HCT116 (cell line): ENCODE data around the gene FLT4. TPM values are rescaled to one million over a fixed set of nuclear protein-coding genes. Genes with fewer than 3 reads are reported as not detected.

Source experiments
- ATAC-seq: fragments of 200-7000 bp; cut with Tn5 transposase; 2 replicates; pipeline ENCODE4 v1.9.1; 2020; ENCODE audit warnings: mild to moderate bottlenecking, moderate library complexity
- BruUV-seq: library from RNA; stranded (reverse); fragments of 400-500 nt; replicated peaks from 2 replicates; lab custom pipeline; 2021; lab: Mats Ljungman, UMichigan
- CTCF ChIA-PET: fragments of 300-600 bp; sonication (Branson Sonifier 250); formaldehyde crosslinking; loops from one replicate; lab custom pipeline; 2021; ENCODE audit warnings: antibody characterized with exemption; lab: Charles Lee
- POLR2A ChIA-PET: fragments of 300-600, 350-600 bp; sonication (Branson Sonifier 250); formaldehyde crosslinking; loops from one replicate; lab custom pipeline; 2021; ENCODE audit warnings: antibody characterized with exemption; lab: Charles Lee
- RAD21 ChIA-PET, 2 experiments: fragments of 300-600 bp; sonication (Branson Sonifier 250); formaldehyde crosslinking; loops; one replicate each; lab custom pipeline; 2023; ENCODE audit warnings: low total read pairs in 2 of 2; ENCODE audit not compliant: uncharacterized antibody in 2 of 2, unreplicated experiment in 2 of 2, low non-redundant PET in 1 of 2; lab: Charles Lee
- DNase-seq: peaks from one replicate; pipeline ENCODE4 v3.0.0-alpha.2; 2010; ENCODE audit warnings: low read depth, low spot score
- H2AFZ ChIP-seq: fragments of 200-600 bp; shearing (Covaris generic), sonication (generic); 2 replicates; pipeline ENCODE4 v1.6.1; 2017; ENCODE audit warnings: low read depth, mixed run types, mixed read lengths, antibody characterized with exemption, low read length; ENCODE audit not compliant: poor library complexity, severe bottlenecking
- H3K27ac ChIP-seq: 2 replicates; pipeline ENCODE4 v1.5.1; 2012; ENCODE audit warnings: low read depth, low read length
- H3K27me3 ChIP-seq: fragments of 200-600 bp; sonication (generic); 2 replicates; pipeline ENCODE4 v1.6.1; 2016; ENCODE audit warnings: mixed run types, low read length, mixed read lengths; ENCODE audit not compliant: insufficient read depth
- H3K36me3 ChIP-seq, 2 experiments: fragments of 200-500 bp in 1 of 2; fragments of 200-600 bp in 1 of 2; sonication (Bioruptor generic) in 1 of 2; sonication (generic) in 1 of 2; 2 replicates each; pipeline versions ENCODE4 v1.5.1 to v1.6.1; 2014 to 2016; ENCODE audit warnings: low read length in 2 of 2, inconsistent platforms in 1 of 2, mixed read lengths in 1 of 2, mixed run types in 1 of 2; ENCODE audit not compliant: insufficient read depth in 2 of 2, control insufficient read depth in 1 of 2
- H3K4me1 ChIP-seq, 2 experiments: fragments of 200-600 bp in 1 of 2; sonication (generic) in 1 of 2; 2 replicates each; pipeline versions ENCODE4 v1.5.1 to v1.6.1; 2012 to 2017; ENCODE audit warnings: low read length in 2 of 2, inconsistent platforms in 1 of 2, mild to moderate bottlenecking in 1 of 2, mixed read lengths in 1 of 2, mixed run types in 1 of 2, moderate library complexity in 1 of 2; ENCODE audit not compliant: insufficient read depth in 2 of 2, control insufficient read depth in 1 of 2
- H3K4me2 ChIP-seq: fragments of 200-600 bp; sonication (generic); 2 replicates; pipeline ENCODE4 v1.6.1; 2017; ENCODE audit warnings: mixed run types, low read length, mixed read lengths
- H3K4me3 ChIP-seq, 2 experiments: fragments of 200-600 bp in 1 of 2; sonication (generic) in 1 of 2; replicated peaks in 1 of 2; 2 replicates each; pipeline ENCODE4 v1.5.1; 2011 to 2016; ENCODE audit warnings: low read length in 2 of 2, control low read depth in 1 of 2, low read depth in 1 of 2, mild to moderate bottlenecking in 1 of 2, mixed read lengths in 1 of 2, mixed run types in 1 of 2
- H3K79me2 ChIP-seq: fragments of 200-600 bp; sonication (generic); 2 replicates; pipeline ENCODE4 v1.6.1; 2017; ENCODE audit warnings: mild to moderate bottlenecking, mixed run types, low read length, moderate library complexity, mixed read lengths; ENCODE audit not compliant: insufficient read depth
- H3K9ac ChIP-seq: fragments of 200-600 bp; sonication (generic); 2 replicates; pipeline ENCODE4 v1.6.1; 2016; ENCODE audit warnings: low read length, mixed read lengths
- H3K9me2 ChIP-seq: fragments of 200-600 bp; sonication (generic), shearing (Covaris generic); 2 replicates; pipeline ENCODE4 v1.6.1; 2017; ENCODE audit warnings: mixed run types, mild to moderate bottlenecking, moderate library complexity; ENCODE audit not compliant: insufficient read depth
- H3K9me3 ChIP-seq, 2 experiments: fragments of 200-500 bp in 1 of 2; fragments of 200-600 bp in 1 of 2; sonication (Bioruptor generic) in 1 of 2; sonication (generic) in 1 of 2; 2 replicates each; pipeline ENCODE4 v1.6.1; 2014 to 2017; ENCODE audit warnings: low read length in 2 of 2, mixed read lengths in 2 of 2, inconsistent platforms in 1 of 2, low read depth in 1 of 2, mild to moderate bottlenecking in 1 of 2, mixed run types in 1 of 2, moderate library complexity in 1 of 2; ENCODE audit not compliant: control insufficient read depth in 1 of 2, insufficient read depth in 1 of 2
- H4K20me1 ChIP-seq: fragments of 200-600 bp; sonication (generic), shearing (Covaris generic); 2 replicates; pipeline ENCODE4 v1.6.1; 2017; ENCODE audit warnings: mixed run types, mild to moderate bottlenecking, moderate library complexity; ENCODE audit not compliant: insufficient read depth
- ATF3 ChIP-seq: IDR thresholded peaks from 2 replicates; pipeline ENCODE4 v1.6.1; 2012
- CBX3 ChIP-seq: IDR thresholded peaks from 2 replicates; pipeline ENCODE4 v1.6.1; 2012; ENCODE audit warnings: low read depth
- CEBPB ChIP-seq: IDR thresholded peaks from 2 replicates; pipeline ENCODE4 v1.6.1; 2012; ENCODE audit warnings: low read depth
- CTCF ChIP-seq, 3 experiments: fragments of 200-600 bp in 1 of 3; sonication (generic) in 1 of 3; IDR thresholded peaks in 2 of 3; conservative IDR thresholded peaks in 1 of 3; 2 replicates each; pipeline ENCODE4 v1.5.1; 2012 to 2017; ENCODE audit warnings: low read depth in 2 of 3, low read length in 2 of 3, antibody characterized with exemption in 1 of 3, borderline replicate concordance in 1 of 3, control low read depth in 1 of 3, mild to moderate bottlenecking in 1 of 3, mixed read lengths in 1 of 3, mixed run types in 1 of 3, moderate library complexity in 1 of 3; ENCODE audit not compliant: insufficient read depth in 1 of 3
- EGR1 ChIP-seq: IDR thresholded peaks from 2 replicates; pipeline ENCODE4 v1.6.1; 2012; ENCODE audit warnings: low read depth
- ELF1 ChIP-seq: IDR thresholded peaks from 2 replicates; pipeline ENCODE4 v1.6.1; 2012; ENCODE audit warnings: low read depth, borderline replicate concordance
- EZH2 ChIP-seq: fragments of 200-600 bp; sonication (generic); IDR thresholded peaks from 2 replicates; pipeline ENCODE4 v1.6.1; 2017; ENCODE audit warnings: antibody characterized with exemption, mixed run types
- EZH2phosphoT487 ChIP-seq: fragments of 200-600 bp; IDR thresholded peaks from 2 replicates; pipeline ENCODE4 v1.6.1; 2018; ENCODE audit warnings: antibody characterized with exemption, borderline replicate concordance
- FOSL1 ChIP-seq: IDR thresholded peaks from 2 replicates; pipeline ENCODE4 v1.6.1; 2012; ENCODE audit warnings: low read depth
- JUND ChIP-seq: IDR thresholded peaks from 2 replicates; pipeline ENCODE4 v1.6.1; 2012
- POLR2A ChIP-seq: IDR thresholded peaks from 2 replicates; pipeline ENCODE4 v1.7.0; 2011; ENCODE audit warnings: borderline replicate concordance; ENCODE audit not compliant: insufficient read depth, insufficient read length; ENCODE audit errors: extremely low read depth
- SIN3A ChIP-seq: IDR thresholded peaks from 2 replicates; pipeline ENCODE4 v1.6.1; 2012; ENCODE audit warnings: low read depth
- SP1 ChIP-seq: IDR thresholded peaks from 2 replicates; pipeline ENCODE4 v1.6.1; 2012; ENCODE audit warnings: low read depth
- SRF ChIP-seq: IDR thresholded peaks from 2 replicates; pipeline ENCODE4 v1.6.1; 2012; ENCODE audit warnings: low read depth
- TCF7L2 ChIP-seq: IDR thresholded peaks from 2 replicates; pipeline ENCODE4 v1.7.0; 2011; ENCODE audit warnings: borderline replicate concordance, inconsistent platforms; ENCODE audit not compliant: insufficient read depth, insufficient read length; ENCODE audit errors: extremely low read depth
- YY1 ChIP-seq: IDR thresholded peaks from 2 replicates; pipeline ENCODE4 v1.6.1; 2011; ENCODE audit warnings: low read length, low read depth, moderate library complexity, mild to moderate bottlenecking; ENCODE audit not compliant: insufficient replicate concordance; ENCODE audit errors: extremely low read depth
- ZFX ChIP-seq: fragments of 450-650 bp; IDR thresholded peaks from 2 replicates; pipeline ENCODE4 v1.6.1; 2017
- ZNF274 ChIP-seq: fragments of 200-500 bp; sonication (Bioruptor generic); IDR thresholded peaks from 2 replicates; pipeline ENCODE4 v1.6.1; 2014; ENCODE audit warnings: mild to moderate bottlenecking, low read depth, low read length, inconsistent platforms
- intact Hi-C: fragments of 100-400 bp; cut with micrococcal nuclease; formaldehyde crosslinking; loops from 2 replicates; pipeline ENCODE4 v1.10.0; 2022
- total RNA-seq: library from RNA; stranded (reverse); gene quantifications from one replicate; pipeline ENCODE4 v1.2.1, GENCODE V29; 2021; ENCODE audit not compliant: unreplicated experiment
- TF ChIP-seq, protein P1 (sequence below): IDR thresholded peaks from 2 replicates; pipeline ENCODE4 v1.6.1; 2011; ENCODE audit warnings: mild to moderate bottlenecking, low read length, moderate library complexity; ENCODE audit not compliant: insufficient replicate concordance; ENCODE audit errors: extremely low read depth

The FLT4 gene
- total RNA-seq, 1 experiment from 2014 or later, result 0.17 TPM

- no TSS peak for BruUV-seq
- no peak overlapping the region for H3K4me3 ChIP-seq
- no peak overlapping the region for H3K4me2 ChIP-seq
- H3K9me3 ChIP-seq, result no peaks in the 10 kb centered on the region
- no peaks in the 10 kb centered on the region for H3K9me2 ChIP-seq
- no peaks in the 10 kb centered on the region for H3K36me3 ChIP-seq
- H3K79me2 ChIP-seq, result no peaks in the 10 kb centered on the region
- no peak overlapping the region for H3K27ac ChIP-seq
- RAD21 ChIA-PET, result no interaction called here
- H4K20me1 ChIP-seq, result no peaks in the 10 kb centered on the region
- POLR2A ChIA-PET, result no interaction called here
- H2AFZ ChIP-seq, result no peak overlapping the region
- TF ChIP-seq SP1 (no peak), TCF7L2 (no peak), CBX3 (no peak), ELF1 (no peak)
- DNase-seq (no peak), ATAC-seq (no peak)
- no peaks in the 10 kb centered on the region for H3K27me3 ChIP-seq
- CTCF ChIA-PET, result no interaction called here
- no peak overlapping the region for H3K9ac ChIP-seq
- no peaks in the 10 kb centered on the region for H3K4me1 ChIP-seq
- intact Hi-C loops, result no loop called here
These were observed 57.2 kb downstream of the FLT4 start for GRCh38 chr5:180592176-180592575.

- DNase-seq (no peak), ATAC-seq (no peak)
- Histone ChIP-seq H3K79me2 (no peaks in the 10 kb centered on the region), H3K4me2 (no peak within 1 kb of the TSS), H3K9me2 (no peaks in the 10 kb centered on the region), H3K9me3 (no peaks in the 10 kb centered on the region), H3K9ac (no peak within 1 kb of the TSS), H3K4me3 (no peak within 1 kb of the TSS), H3K4me1 (no peaks in the 10 kb centered on the region), H3K27ac (no peak within 1 kb of the TSS), H2AFZ (no peak within 1 kb of the TSS), H3K27me3 (no peaks in the 10 kb centered on the region), H3K36me3 (no peaks in the 10 kb centered on the region), H4K20me1 (no peaks in the 10 kb centered on the region)
- intact Hi-C loops, result no loop called here
- ChIA-PET RAD21 (no interaction called here), POLR2A (no interaction called here), CTCF (no interaction called here)
- TF ChIP-seq YY1, result no peak
- TF ChIP-seq SIN3A, result no peak
- TF ChIP-seq ZFX, result no peak
- no peak for TF ChIP-seq CTCF (IDR thresholded peaks at IDR 0.05 in 2 of 3, conservative IDR thresholded peaks at IDR 0.05 in 1 of 3; ENCODE audit: borderline replicate concordance in 1 of 3, insufficient read depth in 1 of 3, low read depth in 2 of 3, low read length in 2 of 3)
- no peak for TF ChIP-seq ATF3
- no peak for TF ChIP-seq EZH2
- no peak for TF ChIP-seq EGR1
- TF ChIP-seq FOSL1, result no peak
- TF ChIP-seq, protein P1, sequence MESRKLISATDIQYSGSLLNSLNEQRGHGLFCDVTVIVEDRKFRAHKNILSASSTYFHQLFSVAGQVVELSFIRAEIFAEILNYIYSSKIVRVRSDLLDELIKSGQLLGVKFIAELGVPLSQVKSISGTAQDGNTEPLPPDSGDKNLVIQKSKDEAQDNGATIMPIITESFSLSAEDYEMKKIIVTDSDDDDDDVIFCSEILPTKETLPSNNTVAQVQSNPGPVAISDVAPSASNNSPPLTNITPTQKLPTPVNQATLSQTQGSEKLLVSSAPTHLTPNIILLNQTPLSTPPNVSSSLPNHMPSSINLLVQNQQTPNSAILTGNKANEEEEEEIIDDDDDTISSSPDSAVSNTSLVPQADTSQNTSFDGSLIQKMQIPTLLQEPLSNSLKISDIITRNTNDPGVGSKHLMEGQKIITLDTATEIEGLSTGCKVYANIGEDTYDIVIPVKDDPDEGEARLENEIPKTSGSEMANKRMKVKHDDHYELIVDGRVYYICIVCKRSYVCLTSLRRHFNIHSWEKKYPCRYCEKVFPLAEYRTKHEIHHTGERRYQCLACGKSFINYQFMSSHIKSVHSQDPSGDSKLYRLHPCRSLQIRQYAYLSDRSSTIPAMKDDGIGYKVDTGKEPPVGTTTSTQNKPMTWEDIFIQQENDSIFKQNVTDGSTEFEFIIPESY, result no peak
- no peak for TF ChIP-seq ZNF274
- no peak for TF ChIP-seq CEBPB
- TF ChIP-seq SRF, result no peak
- no peak for TF ChIP-seq EZH2phosphoT487
- TF ChIP-seq POLR2A, result no peak
- no peak for TF ChIP-seq TCF7L2
- TF ChIP-seq JUND, result no peak
- no TSS peak for BruUV-seq
These were observed 58.0 kb downstream of the FLT4 start, which contains the start of gene SCGB3A1 for GRCh38 chr5:180591311-180591887. Gene SCGB3A1 (minus strand): TSS chr5:180591499. CDS start chr5:180591462, 37 bp downstream.
